ENCODE data around the gene ZAP70.

The ZAP70 gene

GRCh38 chr2:97664636-97664970, 48.8 kb upstream of the ZAP70 start:
- Histone ChIP-seq H3F3A (ENCODE audit: control insufficient read depth, insufficient read depth) (no peaks in the 10 kb centered on the region), H3K9me2 (replicated peaks; ENCODE audit: control insufficient read depth, low read length) (no peaks in the 10 kb centered on the region), H3K4me1 (ENCODE audit: control insufficient read depth, low read length) (peaks cover 20% of the 10 kb centered on the region), H3K4me3 (ENCODE audit: low read length) (peak overlapping the region; percentile 81), H3K4me2 (ENCODE audit: low read length) (peak overlapping the region; percentile 67), H3K36me3 (ENCODE audit: control insufficient read depth, low read length) (peaks cover 32% of the 10 kb centered on the region), H3K9me3 (ENCODE audit: control insufficient read depth, insufficient read depth, low read length) (no peaks in the 10 kb centered on the region), H3K79me2 (ENCODE audit: control insufficient read depth, low read length) (peaks cover 39% of the 10 kb centered on the region), H4K20me1 (ENCODE audit: control insufficient read depth, insufficient read depth, low read depth, low read length) (peaks cover 13% of the 10 kb centered on the region), H3K27me3 (ENCODE audit: control insufficient read depth, low read length) (no peaks in the 10 kb centered on the region), H3K27ac (ENCODE audit: low read depth, low read length) (peak overlapping the region; percentile 61)
- no peak for TF ChIP-seq CTCF (IDR thresholded peaks at IDR 0.05; ENCODE audit: low read depth, low read length, poor library complexity, severe bottlenecking)
- no peak for TF ChIP-seq EZH2phosphoT487 (IDR thresholded peaks at IDR 0.05; ENCODE audit: borderline replicate concordance, low read length)

GRCh38 chr2:97669448-97669847, 43.9 kb upstream of the ZAP70 start, which contains the start of gene C2orf92:
TSS of gene C2orf92 (plus strand) at chr2:97669713. CDS start at chr2:97669789, 76 bp downstream.
- H3K9me3 ChIP-seq (ENCODE audit: control insufficient read depth, insufficient read depth, low read length): no peaks in the 10 kb centered on the region
- H3K4me2 ChIP-seq (ENCODE audit: low read length): no peak within 1 kb of the TSS
- H3K27ac ChIP-seq (ENCODE audit: low read depth, low read length): no peak within 1 kb of the TSS
- H3K36me3 ChIP-seq (ENCODE audit: control insufficient read depth, low read length): no peaks in the 10 kb centered on the region
- H4K20me1 ChIP-seq (ENCODE audit: control insufficient read depth, insufficient read depth, low read depth, low read length): no peaks in the 10 kb centered on the region
- no peaks in the 10 kb centered on the region for H3K27me3 ChIP-seq (ENCODE audit: control insufficient read depth, low read length)
- no peaks in the 10 kb centered on the region for H3K79me2 ChIP-seq (ENCODE audit: control insufficient read depth, low read length)
- no peak within 1 kb of the TSS for H3K4me3 ChIP-seq (ENCODE audit: low read length)
- peaks cover 6% of the 10 kb centered on the region for H3K4me1 ChIP-seq (ENCODE audit: control insufficient read depth, low read length)
- no peaks in the 10 kb centered on the region for H3F3A ChIP-seq (ENCODE audit: control insufficient read depth, insufficient read depth)
- TF ChIP-seq EZH2phosphoT487 (IDR thresholded peaks at IDR 0.05; ENCODE audit: borderline replicate concordance, low read length) (no peak), CTCF (IDR thresholded peaks at IDR 0.05; ENCODE audit: low read depth, low read length, poor library complexity, severe bottlenecking) (no peak)
- H3K9me2 ChIP-seq (replicated peaks; ENCODE audit: control insufficient read depth, low read length): no peaks in the 10 kb centered on the region

GRCh38 chr2:97670471-97670870, 42.9 kb upstream of the ZAP70 start:
- Histone ChIP-seq H3K36me3 (ENCODE audit: control insufficient read depth, low read length) (no peaks in the 10 kb centered on the region), H3K4me3 (ENCODE audit: low read length) (no peak overlapping the region), H3K9me3 (ENCODE audit: control insufficient read depth, insufficient read depth, low read length) (no peaks in the 10 kb centered on the region), H3K4me1 (ENCODE audit: control insufficient read depth, low read length) (peaks cover 3% of the 10 kb centered on the region; the same call in 1 of the 2 replicates), H3K4me2 (ENCODE audit: low read length) (no peak overlapping the region), H3F3A (ENCODE audit: control insufficient read depth, insufficient read depth) (no peaks in the 10 kb centered on the region), H3K27me3 (ENCODE audit: control insufficient read depth, low read length) (no peaks in the 10 kb centered on the region), H3K79me2 (ENCODE audit: control insufficient read depth, low read length) (no peaks in the 10 kb centered on the region), H3K9me2 (replicated peaks; ENCODE audit: control insufficient read depth, low read length) (no peaks in the 10 kb centered on the region), H3K27ac (ENCODE audit: low read depth, low read length) (no peak overlapping the region), H4K20me1 (ENCODE audit: control insufficient read depth, insufficient read depth, low read depth, low read length) (no peaks in the 10 kb centered on the region)
- TF ChIP-seq CTCF (IDR thresholded peaks at IDR 0.05; ENCODE audit: low read depth, low read length, poor library complexity, severe bottlenecking) (no peak), EZH2phosphoT487 (IDR thresholded peaks at IDR 0.05; ENCODE audit: borderline replicate concordance, low read length) (no peak)

Measured in DOHH2 (cell line).